NCI-H187 (cell line): ENCODE data around the gene HOXA1.

Experiments used
- DNase-seq, 2 experiments: peaks; one replicate each; lab custom pipeline; 2025; lab: John Stamatoyannopoulos, UW

The HOXA1 gene

GRCh38 chr7:27092819-27093110 is 3.0 kb downstream of the HOXA1 start:
- DNase-seq = no peak

GRCh38 chr7:27091941-27092818 is 3.6 kb downstream of the HOXA1 start:
- DNase-seq = no peak

GRCh38 chr7:27091105-27091504 is 4.7 kb downstream of the HOXA1 start:
- no peak for DNase-seq

DNA sequence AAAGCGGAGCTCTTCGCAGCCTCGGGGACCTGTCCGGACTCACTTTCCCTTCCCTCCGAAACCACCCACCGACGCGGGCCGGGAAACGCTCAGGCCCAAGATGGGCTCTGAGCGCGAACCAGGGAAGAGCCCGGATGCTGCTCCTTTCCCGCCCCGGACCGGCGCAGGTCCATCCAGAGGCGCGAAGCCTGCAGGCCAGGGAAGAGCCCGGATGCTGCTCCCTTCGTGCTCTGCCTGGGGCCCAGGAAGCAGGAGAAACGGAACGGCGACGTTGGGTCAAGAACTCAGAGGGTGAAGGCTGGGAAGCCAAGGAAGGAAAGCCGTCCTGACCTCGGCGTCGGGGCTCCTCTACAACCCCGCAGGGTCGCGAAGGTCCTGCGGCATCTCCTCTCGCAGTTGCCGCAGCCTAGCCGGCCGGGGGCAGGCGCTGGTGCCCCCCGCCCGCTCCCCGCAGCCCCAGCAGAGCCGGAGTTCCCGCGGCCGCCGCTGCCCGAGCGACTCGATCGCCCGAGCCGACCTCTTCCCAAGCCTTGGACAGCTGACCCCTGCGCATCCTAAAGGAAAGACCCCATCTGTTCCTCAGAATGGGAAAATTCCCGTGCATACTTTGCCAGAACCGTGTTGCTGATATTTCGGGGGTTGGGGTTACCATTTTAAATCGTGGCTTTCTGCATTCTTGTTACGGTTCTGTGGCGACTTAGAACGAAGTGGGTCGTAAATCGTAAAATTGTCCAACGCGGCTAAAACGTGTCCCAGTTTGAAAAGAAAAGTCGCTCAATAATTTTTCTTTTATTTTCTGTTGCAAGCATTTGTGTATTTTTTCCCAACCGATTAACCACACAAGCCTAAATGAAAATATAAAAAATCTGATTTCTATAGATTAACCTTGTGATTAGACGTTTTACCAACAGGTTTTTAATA is 7.5 kb downstream of the HOXA1 start:
- DNase-seq = no peak

GRCh38 chr7:27083646-27084045 is 12.2 kb downstream of the HOXA1 start:
- peak in 1 of 2 experiments; percentile 16 for DNase-seq

GRCh38 chr7:27082171-27082570 is 13.6 kb downstream of the HOXA1 start:
- no peak for DNase-seq

GRCh38 chr7:27080844-27081436 is 14.9 kb downstream of the HOXA1 start:
- no peak for DNase-seq

- no peak for DNase-seq
Measured at GRCh38 chr7:27079234-27079975, 16.4 kb downstream of the HOXA1 start.

GRCh38 chr7:27078616-27079233 is 17.1 kb downstream of the HOXA1 start:
- DNase-seq = no peak

DNA sequence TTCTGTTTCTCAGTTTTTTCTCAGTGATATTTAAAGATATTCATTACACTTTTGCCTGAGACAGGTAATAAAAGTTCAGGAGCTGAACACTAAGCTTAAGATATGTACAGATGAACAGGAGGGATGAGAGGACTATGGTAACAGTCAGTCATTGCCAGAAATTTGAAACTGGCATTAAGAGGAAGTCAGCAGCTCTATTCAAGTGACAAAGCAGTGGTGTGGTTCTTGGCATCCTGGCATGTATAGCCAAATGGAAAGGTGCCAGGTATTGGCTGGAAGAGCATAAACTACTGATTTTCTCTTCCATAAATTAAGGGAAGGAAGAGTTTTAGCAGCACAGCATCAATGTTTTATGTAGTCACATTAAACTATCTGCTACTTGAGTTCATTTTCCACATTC is 22.7 kb downstream of the HOXA1 start:
- no peak for DNase-seq

GRCh38 chr7:27071622-27072390 is 24.0 kb downstream of the HOXA1 start:
- no peak for DNase-seq

DNA sequence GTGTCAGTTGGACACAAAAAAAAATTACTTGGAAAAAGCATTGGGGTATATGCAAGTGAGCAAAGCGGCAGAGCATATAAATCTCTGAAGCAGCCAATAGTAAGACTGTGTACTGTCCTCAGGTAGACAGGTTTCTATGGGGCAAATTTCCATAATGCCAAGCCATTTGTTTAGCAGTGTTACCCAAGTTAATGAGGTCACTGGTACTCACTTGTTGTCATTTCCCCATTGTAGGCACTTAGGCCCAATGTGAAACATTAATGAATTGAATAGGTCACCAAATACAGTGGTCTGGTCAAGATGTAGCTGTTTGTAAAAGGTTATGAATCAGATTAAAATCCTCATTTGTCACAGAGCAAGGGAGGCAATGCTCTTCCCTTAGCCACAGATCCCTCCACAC is 27.5 kb downstream of the HOXA1 start:
- no peak for DNase-seq

DNA sequence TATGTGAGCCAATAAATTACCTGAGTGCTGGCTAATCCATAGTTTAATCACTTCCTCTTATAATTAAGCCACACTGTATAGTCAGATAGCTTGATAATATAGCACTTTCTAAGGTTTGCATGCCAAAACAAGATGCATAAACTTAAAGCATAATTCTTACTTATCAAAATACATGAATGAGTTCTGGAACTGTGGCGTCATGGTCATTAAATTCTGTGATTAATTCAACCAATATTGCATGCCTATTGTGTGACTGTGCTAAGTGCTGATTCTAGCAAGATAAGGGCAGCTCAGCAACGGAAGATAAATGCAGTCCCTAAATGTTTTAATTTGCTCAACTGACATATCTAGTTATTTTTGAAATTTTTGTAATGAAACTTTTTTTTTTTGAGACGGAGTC is 29.7 kb downstream of the HOXA1 start:
- no peak for DNase-seq

DNA sequence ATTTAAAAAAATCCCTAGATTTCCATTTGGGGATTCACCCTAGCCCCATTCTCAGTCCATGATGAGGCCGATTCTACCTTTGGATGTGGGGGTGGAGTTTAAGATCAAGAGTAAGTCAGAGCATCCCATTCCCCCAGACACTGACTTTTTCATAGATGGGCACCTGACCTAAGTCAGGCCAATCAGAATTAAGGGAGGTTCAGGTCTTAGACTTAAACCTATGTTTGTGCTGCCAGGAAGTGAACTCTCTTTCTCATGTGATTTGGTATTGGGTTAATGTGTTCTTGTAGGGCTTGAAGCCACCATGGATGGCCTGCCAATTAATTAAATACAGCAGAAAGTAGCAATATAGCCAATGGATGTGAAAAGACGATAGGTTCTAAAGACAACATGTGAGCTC is 30.1 kb downstream of the HOXA1 start:
- no peak for DNase-seq

- DNase-seq = no peak
Measured at GRCh38 chr7:27064661-27065060, 31.1 kb downstream of the HOXA1 start.

DNA sequence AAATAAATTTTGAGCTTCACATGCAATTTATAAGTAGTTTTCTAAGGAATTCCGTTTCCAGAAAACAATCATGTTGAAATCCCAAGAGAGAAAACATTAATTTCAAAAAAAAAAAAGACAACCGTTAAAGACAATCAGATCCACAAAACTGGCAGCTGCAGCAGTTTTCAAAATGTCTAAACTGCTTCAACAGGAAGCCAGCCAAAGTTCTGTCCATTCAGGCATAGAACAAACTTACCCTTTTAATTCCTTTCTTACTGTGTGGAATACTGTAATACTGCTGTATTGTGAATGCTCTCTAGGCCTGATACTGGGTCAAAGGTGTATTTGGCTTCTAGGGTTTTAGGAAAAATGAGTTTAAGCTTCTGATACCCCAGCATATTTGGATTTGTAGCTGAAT is 31.6 kb downstream of the HOXA1 start:
- no peak for DNase-seq

- no peak for DNase-seq
Measured at GRCh38 chr7:27062946-27063345, 32.9 kb downstream of the HOXA1 start.

DNA sequence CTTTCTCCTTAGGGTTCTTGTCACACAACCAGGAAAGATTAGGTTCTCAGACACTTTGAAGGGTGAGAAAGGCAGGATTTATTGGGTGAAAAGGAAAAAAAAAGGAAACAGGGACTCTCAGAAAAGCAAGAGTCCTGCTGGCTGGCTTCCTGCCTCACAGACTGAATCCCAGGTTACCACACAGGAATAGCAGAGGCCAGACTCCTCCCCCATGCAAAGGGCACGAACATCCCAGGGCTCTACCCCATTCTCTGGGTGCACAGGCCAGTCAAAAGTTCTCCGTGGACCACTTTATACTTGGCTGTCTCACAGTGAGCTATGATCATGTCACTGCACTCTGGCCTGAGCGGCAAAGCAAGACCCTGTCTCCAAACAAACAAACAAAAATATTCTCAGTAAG is 42.6 kb downstream of the HOXA1 start:
- no peak for DNase-seq

DNA sequence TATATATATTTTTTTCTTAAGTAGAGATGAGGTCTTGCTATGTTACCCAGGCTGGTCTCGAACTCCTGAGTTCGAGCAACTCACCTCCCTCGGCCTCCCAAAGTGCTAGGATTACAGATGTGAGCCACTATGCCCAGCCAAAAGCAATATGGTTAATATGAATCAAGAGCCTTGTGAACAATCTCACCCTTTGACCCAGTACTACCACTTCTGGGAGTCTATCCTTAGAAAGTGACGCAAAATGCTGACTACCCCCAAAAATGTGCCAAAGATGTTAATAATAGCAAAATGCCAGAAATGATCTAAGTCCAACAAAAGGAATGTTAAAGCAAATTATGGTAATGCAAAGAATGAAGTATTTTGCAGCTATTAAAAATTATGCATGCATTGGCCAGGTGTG is 44.3 kb downstream of the HOXA1 start:
- no peak for DNase-seq

DNA sequence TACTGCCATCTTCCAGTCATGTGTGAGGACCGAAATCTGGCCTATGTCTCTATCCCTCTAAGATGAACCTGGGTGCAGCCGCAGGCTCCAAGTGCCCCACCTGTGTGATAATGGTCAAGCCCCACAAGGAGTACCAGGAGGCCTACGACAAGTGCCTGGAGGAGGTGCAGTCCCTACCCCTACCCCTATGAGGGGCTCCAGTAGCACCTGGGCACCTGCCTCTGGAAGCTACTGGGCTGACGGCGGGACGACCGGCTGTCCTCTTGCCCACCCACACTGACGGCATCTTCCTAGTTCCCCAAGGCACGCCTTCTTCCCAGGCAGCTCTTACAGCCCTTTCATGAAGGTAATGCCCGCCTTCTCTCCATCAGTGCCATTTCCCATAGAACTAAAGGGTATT is 47.4 kb downstream of the HOXA1 start:
- DNase-seq = no peak
